DMS153 (cell line): Measurements from ENCODE around the gene TRAK1.
"Not testable (repeated sequence)": the region's sequence is repeated elsewhere in the genome, so short reads cannot be mapped to it uniquely, and the experiment has no call there.

Experiments
- DNase-seq: peaks from one replicate; lab custom pipeline; 2025; lab: John Stamatoyannopoulos, UW

TRAK1 gene

DNA sequence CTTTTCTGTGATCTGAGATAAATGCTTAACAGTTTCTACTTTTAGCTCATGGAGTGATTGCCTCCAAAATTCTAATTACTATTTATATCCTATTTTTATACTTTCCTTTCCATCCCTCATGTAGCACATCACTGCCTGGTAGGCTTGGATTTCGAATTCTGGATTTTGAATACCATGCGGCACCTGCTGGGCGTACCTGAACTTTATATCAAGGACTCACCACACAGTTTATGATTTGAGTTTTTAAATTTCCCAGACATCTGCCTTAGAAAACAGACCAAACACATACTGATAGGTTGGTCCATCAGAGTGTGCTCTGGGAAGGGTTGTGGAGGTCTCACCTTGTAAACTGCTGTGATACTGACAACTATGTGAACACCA is 6.4 kb downstream of the TRAK1 start:
- DNase-seq = no peak

DNA sequence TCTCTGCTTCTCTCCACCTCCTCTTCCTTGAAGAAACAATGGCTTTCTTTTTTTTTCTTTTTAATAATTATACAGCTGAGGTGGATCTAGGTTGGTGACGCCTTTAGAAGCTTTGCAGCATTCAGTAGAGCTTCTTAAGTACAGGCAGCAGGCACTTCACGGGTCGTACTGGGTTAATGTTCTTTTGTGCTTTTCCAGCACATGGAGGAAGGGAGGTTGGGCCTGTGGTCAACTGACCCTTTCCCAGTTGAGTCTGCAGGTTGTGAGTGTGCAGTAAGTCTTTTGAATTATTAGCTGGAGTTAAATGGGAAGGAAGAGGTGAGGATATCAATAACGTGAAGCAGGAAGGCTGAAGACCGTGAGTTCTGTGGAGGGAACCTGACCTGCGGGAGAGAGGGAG is 7.0 kb downstream of the TRAK1 start:
- no peak for DNase-seq

DNA sequence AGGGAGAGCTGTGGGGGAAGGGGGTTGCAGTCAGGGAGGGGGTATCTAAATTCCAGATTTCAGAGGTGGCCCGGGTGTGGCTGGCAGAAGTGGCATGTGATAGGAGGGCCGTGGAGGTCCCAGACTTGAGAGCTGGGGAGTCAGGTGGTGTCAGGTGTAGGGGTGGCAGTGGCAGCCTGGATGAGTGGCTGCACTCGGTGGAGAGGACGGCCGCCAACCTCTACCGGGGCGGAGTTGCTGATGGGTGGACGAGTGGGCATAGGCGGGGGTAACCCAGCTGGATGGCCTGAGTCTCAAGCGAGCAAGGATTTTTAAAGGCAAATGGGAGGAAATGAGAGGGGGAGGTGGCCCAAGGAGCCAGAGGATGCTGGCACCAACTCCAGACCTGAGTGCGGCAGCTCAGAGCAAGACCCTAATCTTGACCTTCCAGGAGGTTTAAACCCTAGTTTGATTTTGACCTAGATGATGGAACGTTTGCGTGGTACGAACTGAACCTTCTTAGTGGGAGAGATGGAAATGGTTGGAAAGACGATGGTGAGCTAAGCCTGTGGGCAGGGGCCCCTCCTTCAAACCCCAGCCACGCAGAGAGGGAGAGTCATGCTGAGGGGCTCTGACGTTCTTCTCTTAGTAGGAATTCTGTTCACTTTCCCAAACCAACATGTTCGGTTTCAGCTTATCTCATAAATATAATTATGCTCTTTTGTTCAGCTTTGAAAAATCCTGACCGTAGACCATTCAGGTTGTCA is 8.0 kb downstream of the TRAK1 start:
- no peak for DNase-seq

DNA sequence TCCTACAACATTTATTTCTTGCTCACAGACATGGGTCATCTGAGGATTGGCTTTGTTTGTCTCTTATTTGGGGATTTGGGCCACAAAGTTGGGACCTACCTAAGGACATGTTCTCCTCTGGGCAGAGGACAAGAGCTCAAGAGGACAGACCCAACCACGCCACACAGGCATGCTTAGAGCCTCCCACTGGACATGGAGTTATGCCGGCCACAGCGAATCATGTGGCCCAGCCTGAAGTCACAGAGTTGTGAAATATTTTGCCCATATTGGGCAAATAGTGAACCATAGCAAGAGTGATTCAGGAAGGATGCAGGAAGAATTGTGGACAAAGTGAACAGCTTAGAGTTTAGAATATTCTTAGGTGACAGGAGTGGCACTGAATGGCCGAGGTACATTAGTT is 9.9 kb downstream of the TRAK1 start:
- DNase-seq = no peak

DNA sequence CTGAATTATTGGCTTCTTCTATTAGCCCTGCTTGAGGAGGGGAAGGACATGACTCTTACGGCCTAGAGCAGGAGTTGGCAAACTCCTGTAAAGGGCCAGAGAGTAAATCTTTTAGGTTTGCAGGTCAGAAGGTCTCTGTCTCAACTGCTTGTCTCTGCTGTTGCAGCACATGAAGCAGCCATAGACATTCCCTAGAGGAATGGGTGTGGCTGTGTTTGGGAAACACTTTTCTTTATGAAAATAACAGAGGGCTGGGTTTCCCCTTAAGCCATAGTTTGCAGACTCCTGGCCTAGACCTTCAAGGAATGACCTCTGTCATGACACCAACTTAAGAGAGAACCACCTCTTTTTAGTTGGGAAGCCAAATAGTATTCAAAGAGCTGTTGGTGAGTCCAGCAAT is 10.3 kb downstream of the TRAK1 start:
- no peak for DNase-seq

DNA sequence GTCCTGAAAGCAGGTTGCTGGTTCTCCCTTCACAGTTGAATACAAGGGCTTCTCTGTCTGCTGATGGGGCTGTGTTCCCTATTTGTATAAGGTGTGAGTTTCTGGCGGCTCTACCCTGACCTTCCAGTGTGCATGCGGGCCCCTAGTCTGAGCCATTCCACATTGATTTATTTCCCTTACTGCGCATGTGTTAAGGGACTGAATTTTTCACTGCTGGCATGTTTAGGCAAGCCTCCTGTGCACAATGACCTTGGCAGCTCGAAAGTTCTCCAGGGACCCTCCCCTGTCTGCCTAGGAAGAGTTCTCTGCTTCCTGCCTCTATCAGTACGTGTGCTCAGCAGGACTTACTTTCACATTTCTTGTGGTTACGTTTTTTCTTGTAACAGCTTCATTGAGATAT is 11.4 kb downstream of the TRAK1 start:
- no peak for DNase-seq

DNA sequence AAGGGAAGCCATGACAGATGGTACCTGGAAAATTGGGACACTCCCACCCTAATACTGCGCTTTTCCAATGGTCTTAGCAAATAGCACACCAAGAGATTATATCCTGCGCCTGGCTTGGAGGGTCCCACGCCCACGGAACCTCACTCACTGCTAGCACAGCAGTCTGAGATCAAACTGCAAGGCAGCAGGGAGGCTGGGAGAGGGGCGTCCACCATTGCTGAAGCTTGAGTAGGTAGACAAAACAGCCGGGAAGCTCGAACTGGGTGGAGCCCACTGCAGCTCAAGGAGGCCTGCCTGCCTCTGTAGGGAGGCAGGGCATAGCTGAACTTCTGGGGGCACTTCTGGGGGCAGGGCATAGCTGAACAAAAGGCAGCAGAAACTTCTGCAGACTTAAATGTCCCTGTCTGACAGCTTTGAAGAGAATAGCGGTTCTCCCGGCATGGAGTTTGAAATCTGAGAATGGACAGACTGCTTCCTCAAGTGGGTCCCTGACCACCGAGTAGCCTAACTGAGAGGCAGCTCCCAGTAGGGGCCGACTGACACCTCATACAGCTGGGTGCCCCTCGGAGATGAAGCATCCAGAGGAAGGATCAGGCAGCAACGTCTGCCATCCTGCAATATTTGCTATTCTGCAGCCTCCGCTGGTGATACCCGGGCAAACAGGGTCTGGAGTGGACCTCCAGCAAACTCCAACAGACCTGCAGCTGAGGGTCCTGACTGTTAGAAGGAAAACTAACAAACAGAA is 12.9 kb downstream of the TRAK1 start:
- not testable (repeated sequence) for DNase-seq

DNA sequence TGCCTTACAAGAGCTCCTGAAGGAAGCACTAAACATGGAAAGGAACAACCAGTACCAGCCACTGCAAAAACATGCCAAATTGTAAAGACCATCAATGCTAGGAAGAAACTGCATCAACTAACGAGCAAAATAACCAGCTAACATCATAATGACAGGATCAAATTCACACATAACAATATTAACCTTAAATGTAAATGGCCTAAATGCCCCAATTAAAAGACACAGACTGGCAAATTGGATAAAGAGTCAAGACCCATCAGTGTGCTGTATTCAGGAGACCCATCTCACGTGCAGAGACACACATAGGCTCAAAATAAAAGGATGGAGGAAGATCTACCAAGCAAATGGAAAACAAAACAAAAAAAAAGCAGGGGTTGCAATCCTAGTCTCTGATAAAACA is 14.8 kb downstream of the TRAK1 start:
- DNase-seq = not testable (repeated sequence)

DNA sequence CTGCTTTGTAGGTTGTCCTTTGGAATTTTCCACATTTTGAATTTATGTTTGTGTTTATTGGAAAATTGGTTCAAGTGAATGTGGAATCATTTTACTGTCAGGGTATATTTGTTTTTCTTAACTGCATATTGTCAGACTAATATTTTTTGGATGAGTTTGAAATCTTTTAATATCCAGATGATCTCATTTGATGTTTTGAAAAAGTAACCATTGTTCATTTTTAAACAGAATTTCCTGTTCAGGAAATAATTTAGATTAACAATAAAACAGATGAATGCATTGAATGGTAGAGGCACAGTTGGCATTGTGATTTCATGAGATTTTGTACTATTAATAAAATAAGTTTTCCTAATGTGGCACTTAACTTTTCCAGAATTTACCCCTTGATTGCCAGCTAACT is 15.5 kb downstream of the TRAK1 start:
- no peak for DNase-seq

DNA sequence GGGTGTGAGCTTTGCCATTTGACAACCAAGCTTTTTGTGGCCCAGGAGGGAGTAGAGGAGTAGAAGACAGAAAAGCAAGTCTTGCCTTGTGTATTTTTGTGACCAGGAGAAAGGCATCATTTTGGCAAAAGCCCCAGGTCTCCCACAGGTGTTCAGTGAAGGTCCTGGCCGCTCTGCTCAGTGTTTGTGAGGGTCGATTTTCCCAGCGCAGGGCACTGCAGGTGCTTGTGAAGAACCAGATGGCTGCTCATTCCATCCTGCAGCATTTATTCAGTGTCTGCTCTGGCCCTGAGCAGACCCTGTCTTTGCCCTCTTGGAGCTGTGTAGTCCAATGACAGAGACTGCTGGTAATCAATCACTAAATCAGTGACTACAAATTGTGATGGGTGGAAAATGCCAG is 19.5 kb downstream of the TRAK1 start:
- no peak for DNase-seq

DNA sequence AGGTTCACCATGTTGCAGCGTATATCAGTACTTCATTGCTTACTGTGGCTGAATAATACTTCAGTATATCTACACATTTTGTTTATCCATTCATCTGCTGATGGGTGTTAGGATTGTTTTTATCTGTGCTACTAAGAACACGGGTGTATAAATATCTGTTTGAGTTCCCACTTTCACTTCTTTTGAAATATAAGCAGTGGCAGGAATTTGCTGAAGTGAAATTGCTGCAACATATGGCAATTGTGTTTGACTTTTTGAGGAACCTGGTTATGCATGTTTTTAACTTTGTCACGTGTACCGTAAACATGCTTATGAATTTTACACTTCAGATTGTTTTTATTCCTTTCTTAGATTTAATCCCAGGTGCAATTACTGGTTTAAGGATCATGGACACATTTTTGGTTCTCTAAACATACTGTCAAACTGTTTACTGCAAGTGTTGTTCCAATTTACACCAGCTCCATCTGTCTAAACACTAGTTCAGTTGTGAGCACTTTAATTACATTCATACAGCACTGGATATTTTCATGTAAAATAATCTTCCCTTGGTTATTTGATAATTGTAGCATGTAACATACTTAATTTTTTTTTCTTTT is 23.1 kb downstream of the TRAK1 start:
- DNase-seq = no peak

DNA sequence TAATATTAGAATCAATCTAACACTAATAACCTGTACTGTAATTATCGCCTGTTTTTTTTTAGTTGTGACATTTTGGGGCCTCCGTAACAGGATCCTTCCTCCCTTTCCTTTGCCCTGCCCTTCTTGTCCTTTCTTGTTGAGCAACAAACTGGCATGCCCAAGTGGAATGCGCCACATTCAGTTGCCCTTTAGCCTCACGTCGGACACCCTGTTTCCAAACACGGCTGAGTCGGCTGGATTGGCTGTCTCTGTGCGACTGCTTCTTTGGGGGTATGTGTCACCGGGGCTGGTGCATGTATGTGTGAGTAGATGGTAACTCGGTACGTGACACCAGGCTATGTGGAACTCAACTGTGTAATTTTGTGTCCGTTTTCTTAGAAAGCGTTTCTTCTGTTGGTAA is 24.1 kb downstream of the TRAK1 start:
- DNase-seq = no peak

DNA sequence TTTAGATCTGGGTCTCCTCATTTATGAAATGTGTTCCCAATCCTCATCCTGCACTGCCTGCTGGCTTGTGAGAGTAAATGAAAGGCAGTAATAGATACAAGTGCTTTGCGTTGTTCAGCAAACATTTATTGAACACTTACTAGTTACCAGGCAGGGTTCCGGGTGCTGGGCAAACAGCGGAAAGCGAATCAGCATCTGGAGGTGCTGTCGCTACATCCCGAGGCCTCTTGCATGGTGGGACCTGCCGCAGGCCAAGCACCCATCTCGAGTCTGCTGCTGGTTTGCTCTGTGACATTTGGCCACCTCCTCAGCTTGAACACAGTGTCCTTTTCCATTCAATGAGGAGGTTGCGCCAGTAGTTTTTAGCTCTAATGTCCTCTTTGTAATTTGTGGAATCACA is 24.8 kb downstream of the TRAK1 start:
- DNase-seq = no peak

DNA sequence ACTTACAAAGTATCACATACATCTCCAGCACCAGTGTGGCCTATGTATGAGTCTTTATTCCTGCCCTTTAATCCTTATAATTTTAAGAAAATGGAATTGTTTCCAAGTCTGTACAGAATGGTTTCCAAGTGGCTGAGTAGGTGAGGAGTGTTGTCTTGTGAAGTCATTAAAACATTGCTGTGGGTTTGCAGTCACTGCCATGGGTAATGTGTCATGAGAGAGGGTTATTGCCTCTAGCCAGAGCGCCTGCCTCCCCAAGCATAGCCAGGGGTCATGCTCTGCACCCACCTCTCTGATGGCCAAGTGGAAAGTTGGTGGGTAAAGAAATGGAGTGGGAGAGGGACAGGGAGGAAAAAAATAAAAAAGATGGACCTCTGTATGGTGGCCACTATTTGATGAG is 25.3 kb downstream of the TRAK1 start:
- DNase-seq = no peak

DNA sequence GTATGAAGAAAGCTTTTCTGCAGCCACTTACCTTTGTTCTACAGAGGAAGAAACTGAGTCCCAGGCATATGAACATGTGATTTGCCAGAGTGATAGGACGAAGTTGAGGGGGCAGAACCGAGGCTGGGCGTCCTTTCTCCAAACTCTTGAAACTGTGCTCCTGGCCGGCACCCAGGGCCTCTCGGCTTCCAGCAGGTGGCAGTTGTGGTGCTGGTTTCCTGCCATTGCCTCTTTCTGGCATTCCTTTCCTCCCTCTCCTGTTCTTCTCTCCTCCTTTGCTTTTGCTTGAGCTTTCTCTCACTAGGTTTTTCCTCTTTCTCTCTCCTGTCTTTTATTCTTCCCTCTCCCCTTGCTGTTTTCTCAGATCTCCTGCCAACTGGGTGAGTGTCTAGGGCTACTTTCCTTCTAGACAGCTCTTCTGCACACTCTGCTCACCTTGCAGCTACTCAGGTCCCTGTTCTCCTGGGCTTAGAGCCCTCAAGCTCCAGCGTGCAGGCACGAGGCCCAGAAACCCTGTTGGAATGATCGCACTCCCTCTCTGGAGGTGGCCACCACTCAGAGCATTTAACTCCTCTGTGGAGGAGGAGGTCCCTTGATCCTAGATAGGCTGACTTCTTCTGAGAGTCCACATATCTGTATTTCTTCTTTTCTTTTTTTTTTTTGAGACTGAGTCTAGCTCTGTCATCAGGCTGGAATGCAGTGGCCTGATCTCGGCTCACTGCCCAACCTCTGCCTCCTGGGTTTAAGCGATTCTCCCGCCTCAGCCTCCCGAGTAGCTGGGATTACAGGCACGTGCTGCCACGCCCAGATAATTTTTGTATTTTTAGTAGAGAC is 26.2 kb downstream of the TRAK1 start:
- no peak for DNase-seq

DNA sequence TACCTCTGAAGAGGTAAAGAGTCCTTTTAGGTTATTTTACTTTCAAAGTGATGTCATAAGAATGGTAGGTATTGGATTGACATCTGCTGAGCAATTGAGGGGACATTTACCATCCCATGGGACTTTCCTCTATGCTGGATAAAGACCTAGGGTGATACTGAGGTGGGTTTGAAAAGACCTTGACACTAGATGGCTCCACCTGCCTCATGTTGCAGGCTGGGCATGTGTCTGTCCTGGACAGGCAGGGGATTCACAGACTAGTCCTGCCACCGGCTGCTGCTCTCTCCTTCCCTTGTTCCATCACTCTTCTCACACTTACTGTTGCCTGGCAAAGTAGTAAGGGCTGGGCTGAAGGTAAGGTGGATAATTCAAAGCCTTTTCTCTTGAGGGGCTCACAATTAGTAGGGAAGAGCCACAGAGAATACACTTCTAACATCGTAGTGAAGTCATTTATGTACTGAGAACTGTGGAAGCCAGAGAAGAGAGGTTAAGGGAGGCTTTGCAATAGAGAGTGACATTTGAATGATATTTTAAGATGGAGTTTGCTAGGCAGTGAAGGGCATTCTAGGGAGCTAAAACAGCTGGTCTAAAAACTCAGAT is 27.7 kb downstream of the TRAK1 start:
- peak; percentile 17 for DNase-seq

DNA sequence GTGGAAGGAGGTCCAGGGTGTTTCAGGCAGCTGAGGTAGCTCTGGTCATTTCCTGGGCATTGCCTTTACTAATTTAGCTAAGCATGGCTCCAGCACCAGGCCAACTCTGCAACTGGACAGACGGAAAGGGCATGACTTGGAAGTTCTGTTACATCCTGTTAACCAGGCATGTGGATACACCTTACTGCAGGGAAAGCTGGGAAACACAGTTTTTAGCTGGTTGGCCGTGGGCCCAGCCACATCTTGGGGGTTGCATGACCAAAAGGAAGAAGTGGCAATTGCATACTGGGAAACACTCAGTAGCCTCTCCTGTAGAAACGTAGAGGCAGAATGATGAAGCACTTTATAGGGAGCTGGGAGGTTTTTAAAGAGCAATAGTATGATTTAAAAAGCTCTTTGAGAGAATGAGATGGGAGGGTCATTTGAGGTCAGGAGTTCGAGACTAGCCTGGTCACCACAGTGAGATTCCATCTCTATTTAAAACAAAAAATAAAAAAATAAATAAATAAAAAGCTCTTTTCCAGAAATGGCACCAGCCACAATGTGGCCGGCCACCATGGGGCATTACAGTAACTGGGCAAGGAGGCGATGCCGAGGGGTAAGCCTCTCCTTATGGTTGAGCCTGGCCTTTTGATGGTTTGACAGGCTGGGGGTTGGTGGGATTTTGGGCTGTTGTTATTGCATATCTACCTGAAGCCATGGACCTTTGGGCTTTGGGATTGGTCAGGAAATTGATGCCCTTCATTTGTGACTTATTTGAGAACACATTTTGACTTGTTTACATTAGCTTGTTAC is 28.6 kb downstream of the TRAK1 start:
- DNase-seq = no peak

DNA sequence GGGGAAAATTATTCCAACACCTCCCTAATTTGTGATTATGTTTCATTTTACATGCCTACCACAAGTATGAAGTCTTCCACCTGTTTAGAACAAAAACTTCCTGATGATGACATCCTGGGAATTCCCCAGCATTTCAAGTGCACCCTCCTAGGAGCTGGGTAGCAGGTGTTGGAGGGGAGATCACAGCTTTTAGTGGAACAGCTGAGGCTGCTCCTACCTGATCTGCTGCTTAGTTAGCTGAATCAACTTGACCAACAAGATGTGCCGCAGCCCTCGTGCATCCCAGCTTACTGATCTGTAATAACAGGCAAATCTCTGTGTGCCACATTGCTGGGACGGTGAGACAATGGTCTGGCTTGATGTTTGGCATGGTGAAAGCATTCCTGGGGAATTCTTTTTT is 29.7 kb downstream of the TRAK1 start:
- DNase-seq = no peak

DNA sequence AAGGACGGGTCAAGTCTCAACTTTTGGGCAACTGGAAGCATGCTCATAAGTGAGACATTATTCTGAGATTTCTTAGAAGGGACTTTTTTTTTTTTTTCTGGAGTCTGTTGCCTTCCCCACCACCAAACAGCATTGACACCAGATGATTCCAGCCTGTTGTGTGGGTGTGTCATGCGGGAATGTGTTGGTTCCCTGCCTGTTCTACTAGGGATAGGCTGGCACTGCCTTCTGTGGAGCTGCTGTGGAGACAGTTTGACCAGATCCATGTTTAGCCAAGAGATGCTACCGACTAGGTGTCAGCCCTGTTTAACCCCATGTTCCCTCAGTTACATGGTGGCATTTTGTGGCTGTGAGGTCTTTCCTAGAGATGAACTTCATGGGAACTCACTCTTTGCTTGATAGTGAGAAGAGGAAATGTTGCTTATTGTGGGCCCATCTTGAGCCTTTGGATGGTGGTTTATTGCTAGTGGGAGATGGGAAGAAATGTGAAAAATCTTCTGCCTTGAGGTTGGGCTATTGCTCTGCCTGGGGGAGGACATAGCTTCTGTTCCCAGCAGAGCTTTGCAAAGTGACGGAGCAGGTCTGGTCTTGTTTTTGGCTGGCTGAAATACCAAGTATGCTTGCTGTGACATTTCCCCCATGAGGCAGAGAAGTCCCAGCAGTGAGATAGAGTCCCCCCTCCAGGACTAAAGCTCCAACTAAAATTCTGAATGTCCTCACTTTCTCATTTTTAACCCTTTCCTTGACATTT is 31.3 kb downstream of the TRAK1 start:
- no peak for DNase-seq

DNA sequence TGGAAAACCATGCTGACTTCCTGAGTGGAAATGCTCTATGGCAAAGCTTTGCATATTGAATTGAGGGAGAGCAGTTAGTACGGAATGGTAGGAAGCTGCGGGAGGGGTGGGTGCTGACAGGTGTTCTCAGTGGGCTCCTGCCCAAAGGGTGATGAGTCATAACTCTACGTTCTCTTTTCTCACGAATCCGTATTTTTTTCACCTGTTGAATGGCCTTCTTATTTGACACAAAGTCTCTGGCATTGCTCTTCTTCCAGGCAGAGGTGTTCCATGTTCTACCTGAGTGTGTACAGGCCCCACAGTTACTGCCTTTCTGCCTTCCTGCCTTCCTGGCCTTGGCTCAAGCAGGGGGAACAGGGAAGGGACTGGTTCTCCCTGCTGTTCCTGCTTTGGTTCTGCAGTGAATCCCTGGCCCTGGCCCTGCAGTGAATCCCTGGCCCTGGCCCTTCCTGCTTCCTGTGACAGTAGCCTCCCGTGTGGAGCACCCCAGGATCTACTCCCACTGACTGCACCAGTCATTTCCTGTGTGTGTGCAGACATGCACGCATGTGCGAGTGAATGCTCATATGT is 31.9 kb downstream of the TRAK1 start:
- DNase-seq = no peak
